22Rv1 (cell line): ENCODE data around the gene CXCL16.

Experiments used
- H3K27ac ChIP-seq: fragments of 450-650 bp; 2 replicates; pipeline ENCODE4 v1.5.1; 2017
- ZFX ChIP-seq: fragments of 450-650 bp; IDR thresholded peaks from 2 replicates; pipeline ENCODE4 v1.6.1; 2017; ENCODE audit warnings: antibody characterized with exemption, borderline replicate concordance
- TF ChIP-seq, protein P1 (sequence below): fragments of 450-650 bp; IDR thresholded peaks from 2 replicates; pipeline ENCODE4 v1.5.1; 2017; ENCODE audit warnings: mild to moderate bottlenecking

Gene CXCL16

DNA sequence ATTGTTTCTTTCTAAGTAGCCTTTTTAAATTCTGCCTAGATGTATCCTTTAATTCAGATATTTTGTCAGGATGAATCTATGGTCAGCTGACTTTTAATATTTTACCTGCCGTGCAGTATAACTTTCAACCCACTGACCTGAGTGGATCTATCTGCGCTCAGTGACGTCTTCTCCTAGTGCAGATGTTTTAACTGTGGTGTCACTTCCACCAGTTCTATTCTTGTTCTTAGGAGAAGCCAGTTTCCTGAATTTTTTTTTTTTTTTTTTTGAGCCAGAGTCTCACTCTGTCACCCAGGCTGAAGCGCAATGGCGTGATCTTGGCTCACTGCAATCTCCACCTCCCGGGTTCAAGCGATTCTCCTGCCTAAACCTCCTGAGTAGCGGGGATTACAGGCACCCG lies 27.0 kb upstream of the CXCL16 start:
- TF ChIP-seq ZFX: no peak
- TF ChIP-seq, protein P1, sequence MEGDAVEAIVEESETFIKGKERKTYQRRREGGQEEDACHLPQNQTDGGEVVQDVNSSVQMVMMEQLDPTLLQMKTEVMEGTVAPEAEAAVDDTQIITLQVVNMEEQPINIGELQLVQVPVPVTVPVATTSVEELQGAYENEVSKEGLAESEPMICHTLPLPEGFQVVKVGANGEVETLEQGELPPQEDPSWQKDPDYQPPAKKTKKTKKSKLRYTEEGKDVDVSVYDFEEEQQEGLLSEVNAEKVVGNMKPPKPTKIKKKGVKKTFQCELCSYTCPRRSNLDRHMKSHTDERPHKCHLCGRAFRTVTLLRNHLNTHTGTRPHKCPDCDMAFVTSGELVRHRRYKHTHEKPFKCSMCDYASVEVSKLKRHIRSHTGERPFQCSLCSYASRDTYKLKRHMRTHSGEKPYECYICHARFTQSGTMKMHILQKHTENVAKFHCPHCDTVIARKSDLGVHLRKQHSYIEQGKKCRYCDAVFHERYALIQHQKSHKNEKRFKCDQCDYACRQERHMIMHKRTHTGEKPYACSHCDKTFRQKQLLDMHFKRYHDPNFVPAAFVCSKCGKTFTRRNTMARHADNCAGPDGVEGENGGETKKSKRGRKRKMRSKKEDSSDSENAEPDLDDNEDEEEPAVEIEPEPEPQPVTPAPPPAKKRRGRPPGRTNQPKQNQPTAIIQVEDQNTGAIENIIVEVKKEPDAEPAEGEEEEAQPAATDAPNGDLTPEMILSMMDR: no peak
- H3K27ac ChIP-seq: no peak overlapping the region

DNA sequence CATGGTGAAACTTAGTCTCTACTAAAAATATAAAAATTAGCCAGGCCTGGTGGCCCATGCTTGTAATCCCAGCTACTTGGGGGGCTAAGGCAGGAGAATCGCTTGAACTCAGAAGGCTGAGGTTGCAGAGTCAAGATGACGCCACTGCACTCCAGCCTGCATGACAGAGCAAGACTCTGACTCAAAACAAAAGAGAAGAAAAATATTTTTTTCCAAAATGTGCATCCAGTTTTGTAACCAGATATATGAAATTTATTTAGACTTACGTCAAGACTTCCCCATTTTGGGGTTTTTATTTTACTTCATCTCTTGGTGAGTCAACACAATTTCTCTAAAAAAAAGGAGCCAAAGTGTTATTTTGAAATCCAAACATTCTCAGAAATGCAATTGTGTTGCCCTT lies 26.5 kb upstream of the CXCL16 start:
- no peak overlapping the region for H3K27ac ChIP-seq

DNA sequence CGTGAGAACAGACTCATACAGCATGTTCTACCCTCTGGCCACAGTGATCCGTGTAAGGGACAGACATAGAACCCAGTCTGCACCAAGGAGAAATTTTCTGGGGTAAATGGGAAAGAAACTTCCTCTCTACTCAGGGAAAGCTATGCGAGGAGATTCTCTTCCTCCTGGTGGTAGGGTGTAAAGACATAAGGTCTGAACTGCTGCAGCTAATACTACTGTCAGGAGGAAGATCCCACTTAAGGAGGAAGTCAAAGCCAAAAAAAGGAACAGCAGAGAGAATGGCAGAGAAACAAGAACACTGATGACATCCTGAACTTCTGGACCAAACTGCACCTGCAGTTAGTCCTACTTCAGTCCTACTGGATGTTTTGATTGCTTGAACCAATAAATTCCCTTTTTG lies 24.9 kb upstream of the CXCL16 start:
- TF ChIP-seq, protein P1: no peak
- no peak for TF ChIP-seq ZFX
- H3K27ac ChIP-seq: no peak overlapping the region

More for the DNA sequence above, 26.5 kb upstream of the CXCL16 start:
- TF ChIP-seq, protein P1: no peak
- TF ChIP-seq ZFX: no peak

DNA sequence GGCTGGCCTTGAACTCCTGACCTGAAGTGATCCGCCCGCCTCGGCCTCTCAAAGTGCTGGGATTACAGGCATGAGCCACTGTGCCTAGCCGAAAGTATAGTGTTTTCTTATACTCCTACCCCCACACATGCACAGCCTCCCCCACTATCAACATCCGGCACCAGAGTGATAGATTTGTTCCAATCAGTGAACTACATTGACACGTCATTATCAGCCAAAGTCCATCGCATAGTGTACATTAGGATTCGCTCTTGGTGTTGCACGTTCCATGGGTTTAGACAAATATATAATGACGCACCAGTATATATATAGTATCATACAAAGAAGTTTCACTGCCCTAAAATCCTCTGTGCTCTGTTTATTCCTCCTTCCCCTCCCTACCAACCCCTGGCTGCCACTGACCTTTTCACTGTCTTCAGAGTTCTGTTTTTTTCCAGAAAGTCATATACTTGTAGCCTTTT lies 20.1 kb upstream of the CXCL16 start:
- H3K27ac ChIP-seq: no peak overlapping the region
- TF ChIP-seq, protein P1: no peak
- TF ChIP-seq ZFX: no peak

DNA sequence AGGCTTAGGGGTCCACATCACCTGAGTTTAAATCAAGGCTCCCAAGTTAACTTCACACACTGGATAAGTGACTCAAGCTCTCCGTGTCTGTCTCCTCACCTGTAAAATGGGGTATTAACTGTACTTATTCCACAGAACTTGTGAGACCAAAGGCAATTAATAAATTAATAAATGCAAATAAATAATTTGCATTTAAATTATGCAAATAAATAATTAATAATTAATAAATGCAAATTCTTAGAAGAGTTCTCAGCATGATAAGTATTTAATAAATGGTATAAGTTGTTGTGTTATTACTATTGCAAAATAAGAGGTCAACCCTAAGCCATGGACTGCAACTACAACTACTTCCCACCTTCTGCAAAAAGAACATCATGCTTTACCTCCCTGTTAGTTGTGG lies 13.7 kb upstream of the CXCL16 start:
- no peak overlapping the region for H3K27ac ChIP-seq
- TF ChIP-seq ZFX: no peak
- TF ChIP-seq, protein P1: no peak

DNA sequence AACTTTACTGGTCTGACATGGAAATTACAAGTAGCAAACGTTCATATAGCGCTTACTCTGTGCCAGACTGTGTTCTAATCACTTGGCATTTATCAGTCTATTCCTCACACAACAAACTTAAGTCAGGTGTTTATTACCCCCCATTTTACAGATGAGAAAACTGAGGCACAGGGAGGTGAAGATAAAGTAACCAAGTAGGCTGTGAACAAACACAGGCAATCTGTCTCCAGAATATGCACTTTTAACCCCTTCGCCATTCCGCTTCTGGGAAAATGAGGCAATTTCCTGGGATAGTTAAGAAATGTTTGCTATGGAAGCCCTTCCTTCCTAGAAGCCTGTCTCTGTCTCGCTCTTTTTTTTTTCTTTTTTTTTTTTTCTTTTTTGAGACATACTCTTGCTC lies 12.2 kb upstream of the CXCL16 start:
- no peak overlapping the region for H3K27ac ChIP-seq
- TF ChIP-seq ZFX: no peak
- TF ChIP-seq, protein P1: no peak

DNA sequence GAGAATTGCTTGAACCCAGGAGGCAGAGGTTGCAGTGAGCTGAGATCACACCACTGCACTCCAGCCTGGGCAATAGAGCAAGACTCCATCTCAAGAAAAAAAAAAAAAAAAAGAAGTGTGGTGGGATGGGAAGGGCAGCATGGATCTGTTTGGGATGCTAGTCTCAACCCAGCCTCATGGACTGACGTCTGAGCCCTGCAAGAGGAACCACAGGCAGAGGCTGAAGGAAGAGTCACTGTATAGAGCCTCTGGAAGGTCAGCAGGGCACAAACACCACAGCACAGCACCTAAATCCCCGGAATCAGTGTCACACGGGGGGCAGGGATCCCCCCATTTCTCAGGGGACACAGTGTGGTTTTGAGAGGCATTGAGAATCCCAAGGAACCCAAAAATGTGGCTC lies 10.9 kb upstream of the CXCL16 start:
- H3K27ac ChIP-seq: no peak overlapping the region
- TF ChIP-seq ZFX: no peak
- TF ChIP-seq, protein P1: no peak
